Left ventricle myocardium inferior (tissue), 1 donor: ENCODE measurements around the gene SH2D6. TPM values are rescaled to one million over a fixed set of nuclear protein-coding genes. Genes with fewer than 3 reads are reported as not detected.

Experiments
- DNase-seq: peaks from one replicate; pipeline ENCODE4 v3.0.0-alpha.2; 2020
- H3K27ac ChIP-seq: fragments of 200-600 bp; replicated peaks from 2 replicates; pipeline ENCODE4 v1.8.0; 2021
- H3K27me3 ChIP-seq: fragments of 200-600 bp; 2 replicates; pipeline ENCODE4 v1.8.0; 2021; ENCODE audit warnings: low read depth
- H3K36me3 ChIP-seq: fragments of 200-600 bp; 2 replicates; pipeline ENCODE4 v1.8.0; 2021
- H3K4me1 ChIP-seq: fragments of 200-600 bp; 2 replicates; pipeline ENCODE4 v1.8.0; 2021
- H3K4me3 ChIP-seq: fragments of 200-600 bp; 2 replicates; pipeline ENCODE4 v1.8.0; 2021; ENCODE audit warnings: mild to moderate bottlenecking, moderate library complexity
- H3K9me3 ChIP-seq: fragments of 200-600 bp; replicated peaks from 2 replicates; pipeline ENCODE4 v1.8.0; 2021
- CTCF ChIP-seq: fragments of 200-600 bp; IDR thresholded peaks from 2 replicates; pipeline ENCODE4 v1.8.0; 2021; ENCODE audit warnings: antibody characterized with exemption, mild to moderate bottlenecking, borderline replicate concordance
- intact Hi-C: fragments of 100-400 bp; cut with micrococcal nuclease; formaldehyde crosslinking; loops from one replicate; pipeline ENCODE4 v1.11.0; 2022
- long read RNA-seq: library from polyadenylated mRNA; unstranded; transcript quantifications from one replicate; pipeline ENCODE4 v2.0.0, GENCODE V29; 2021
- total RNA-seq: library from RNA; stranded (reverse); fragmentation: NEBNext Ultra II Directional; extraction: Animal tissue kit (Norgen Biotek cat#: 25700); gene quantifications from one replicate; pipeline ENCODE4 v1.2.1, GENCODE V29; 2021
- donor health status: DM: no; HTN: yes; CAD: no; lungs with severe emphysema.

Gene SH2D6
- total RNA-seq, result not detected
- long read RNA-seq, result 0 reads

GRCh38 chr2:85418132-85419008 is at the start of gene SH2D6:
Gene SH2D6, plus strand, starts transcription at chr2:85418714. Its CDS starts 10,752 bp downstream, at chr2:85429466.
- no peak for TF ChIP-seq CTCF
- H3K36me3 ChIP-seq, result no peaks in the 10 kb centered on the region
- peak within 1 kb of the TSS; percentile 97 for H3K27ac ChIP-seq
- no peaks in the 10 kb centered on the region for H3K9me3 ChIP-seq
- H3K4me1 ChIP-seq, result peaks cover 51% of the 10 kb centered on the region
- peaks cover 9% of the 10 kb centered on the region for H3K27me3 ChIP-seq
- intact Hi-C loops, result no loop called here
- peak within 1 kb of the TSS; percentile 87 for H3K4me3 ChIP-seq
- DNase-seq, result peak; percentile 88

- no peak overlapping the region for H3K4me3 ChIP-seq
- no peak overlapping the region for H3K27ac ChIP-seq
- DNase-seq, result no peak
- H3K36me3 ChIP-seq, result peaks cover 56% of the 10 kb centered on the region
- intact Hi-C loops, result no loop called here
- peaks cover 7% of the 10 kb centered on the region for H3K9me3 ChIP-seq
- H3K4me1 ChIP-seq, result no peaks in the 10 kb centered on the region
- no peak for TF ChIP-seq CTCF
- H3K27me3 ChIP-seq, result no peaks in the 10 kb centered on the region
Observed at GRCh38 chr2:85368921-85369320, 49.6 kb upstream of the SH2D6 start.

GRCh38 chr2:85369500-85369899 is 49.0 kb upstream of the SH2D6 start:
- TF ChIP-seq CTCF, result no peak
- Histone ChIP-seq H3K36me3 (peaks cover 60% of the 10 kb centered on the region), H3K27ac (no peak overlapping the region), H3K27me3 (no peaks in the 10 kb centered on the region), H3K9me3 (peaks cover 11% of the 10 kb centered on the region), H3K4me1 (no peaks in the 10 kb centered on the region), H3K4me3 (no peak overlapping the region)
- DNase-seq, result no peak
- intact Hi-C loops, result no loop called here

- no peak overlapping the region for H3K27ac ChIP-seq
- no peaks in the 10 kb centered on the region for H3K4me1 ChIP-seq
- TF ChIP-seq CTCF, result no peak
- no peak for DNase-seq
- H3K36me3 ChIP-seq, result peaks cover 62% of the 10 kb centered on the region
- intact Hi-C loops, result no loop called here
- H3K9me3 ChIP-seq, result peaks cover 11% of the 10 kb centered on the region
- no peak overlapping the region for H3K4me3 ChIP-seq
- H3K27me3 ChIP-seq, result no peaks in the 10 kb centered on the region
Observed at GRCh38 chr2:85371045-85371444, 47.5 kb upstream of the SH2D6 start.

GRCh38 chr2:85376291-85377065 is 42.0 kb upstream of the SH2D6 start:
- no peak overlapping the region for H3K27ac ChIP-seq
- H3K4me3 ChIP-seq, result no peak overlapping the region
- no peaks in the 10 kb centered on the region for H3K27me3 ChIP-seq
- peaks cover 11% of the 10 kb centered on the region for H3K9me3 ChIP-seq
- no peak for DNase-seq
- peaks cover 82% of the 10 kb centered on the region for H3K36me3 ChIP-seq
- H3K4me1 ChIP-seq, result no peaks in the 10 kb centered on the region
- TF ChIP-seq CTCF, result no peak
- intact Hi-C loops, result no loop called here
